ENCODE results near the gene LRP1. TPM values are rescaled to one million over a fixed set of nuclear protein-coding genes. Genes with fewer than 3 reads are reported as not detected.

The LRP1 gene
- total and polyA plus RNA-seq, 8 donors = 12.2 to 89.4 (median 24.1) TPM

DNA sequence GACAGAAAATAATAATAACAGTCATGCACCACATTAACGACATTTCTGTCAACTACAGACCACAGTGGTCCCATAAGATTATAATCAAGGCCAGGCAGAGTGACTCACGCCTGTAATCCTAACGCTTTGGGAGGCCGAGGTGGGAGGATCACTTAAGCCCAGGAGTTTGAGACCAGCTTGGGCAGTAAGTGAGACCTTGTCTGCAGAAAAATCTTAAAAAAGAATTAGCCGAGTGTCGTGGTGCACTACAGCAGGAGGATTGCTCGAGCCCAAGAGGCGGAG, 30.8 kb upstream of the LRP1 start:
- ATAC-seq (no peak), FAIRE-seq (no peak), DNase-seq (no peak)
- TF ChIP-seq, protein P1, sequence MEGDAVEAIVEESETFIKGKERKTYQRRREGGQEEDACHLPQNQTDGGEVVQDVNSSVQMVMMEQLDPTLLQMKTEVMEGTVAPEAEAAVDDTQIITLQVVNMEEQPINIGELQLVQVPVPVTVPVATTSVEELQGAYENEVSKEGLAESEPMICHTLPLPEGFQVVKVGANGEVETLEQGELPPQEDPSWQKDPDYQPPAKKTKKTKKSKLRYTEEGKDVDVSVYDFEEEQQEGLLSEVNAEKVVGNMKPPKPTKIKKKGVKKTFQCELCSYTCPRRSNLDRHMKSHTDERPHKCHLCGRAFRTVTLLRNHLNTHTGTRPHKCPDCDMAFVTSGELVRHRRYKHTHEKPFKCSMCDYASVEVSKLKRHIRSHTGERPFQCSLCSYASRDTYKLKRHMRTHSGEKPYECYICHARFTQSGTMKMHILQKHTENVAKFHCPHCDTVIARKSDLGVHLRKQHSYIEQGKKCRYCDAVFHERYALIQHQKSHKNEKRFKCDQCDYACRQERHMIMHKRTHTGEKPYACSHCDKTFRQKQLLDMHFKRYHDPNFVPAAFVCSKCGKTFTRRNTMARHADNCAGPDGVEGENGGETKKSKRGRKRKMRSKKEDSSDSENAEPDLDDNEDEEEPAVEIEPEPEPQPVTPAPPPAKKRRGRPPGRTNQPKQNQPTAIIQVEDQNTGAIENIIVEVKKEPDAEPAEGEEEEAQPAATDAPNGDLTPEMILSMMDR (IDR thresholded peaks at IDR 0.05) = no peak
- Histone ChIP-seq H3K4me1 (no peaks in the 10 kb centered on the region), H3K9me3 (no peaks in the 10 kb centered on the region), H3K27ac (no peak overlapping the region), H3K4me3 (no peak overlapping the region), H3K27me3 (no peaks in the 10 kb centered on the region), H3K36me3 (peaks cover 0 to 26% (median 0%) of the 10 kb centered on the region in 3 donors)
- intact Hi-C loops (cut with DNase I) = no loop called here
- WGBS, 2 donors = 77 to 84% methylated on average over 8 of the region's 8 CpGs

DNA sequence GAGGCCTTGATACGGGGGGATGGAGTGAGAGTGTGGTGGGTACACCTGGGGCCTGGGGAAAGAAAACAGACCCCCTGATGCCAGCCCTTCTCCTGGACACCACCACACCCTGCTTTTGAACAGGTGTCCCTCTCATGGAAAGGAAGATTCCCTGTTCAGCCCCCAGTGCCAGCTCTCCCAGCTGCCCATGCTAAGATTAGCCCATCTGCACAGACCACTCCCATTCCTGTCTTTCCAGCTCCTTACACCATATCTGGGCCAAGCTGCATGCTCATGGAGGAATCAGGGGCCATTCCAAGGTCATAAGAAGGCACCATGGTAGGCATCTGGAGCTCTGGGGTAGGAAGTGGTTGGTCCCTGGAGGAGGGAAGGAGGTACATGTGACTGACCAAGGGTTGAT, 29.7 kb upstream of the LRP1 start:
- Histone ChIP-seq H3K27me3 (no peaks in the 10 kb centered on the region), H3K4me3 (no peak overlapping the region), H3K4me1 (no peaks in the 10 kb centered on the region), H3K9me3 (no peaks in the 10 kb centered on the region), H3K36me3 (peaks cover 0 to 26% (median 0%) of the 10 kb centered on the region in 3 donors), H3K27ac (no peak overlapping the region)
- FAIRE-seq (no peak), ATAC-seq (no peak), DNase-seq (no peak)
- TF ChIP-seq, protein P1 (IDR thresholded peaks at IDR 0.05) = no peak
- intact Hi-C loops (cut with DNase I) = no loop called here
- 86 to 100% methylated on average over 1 of the region's 1 CpG for WGBS, 2 donors

DNA sequence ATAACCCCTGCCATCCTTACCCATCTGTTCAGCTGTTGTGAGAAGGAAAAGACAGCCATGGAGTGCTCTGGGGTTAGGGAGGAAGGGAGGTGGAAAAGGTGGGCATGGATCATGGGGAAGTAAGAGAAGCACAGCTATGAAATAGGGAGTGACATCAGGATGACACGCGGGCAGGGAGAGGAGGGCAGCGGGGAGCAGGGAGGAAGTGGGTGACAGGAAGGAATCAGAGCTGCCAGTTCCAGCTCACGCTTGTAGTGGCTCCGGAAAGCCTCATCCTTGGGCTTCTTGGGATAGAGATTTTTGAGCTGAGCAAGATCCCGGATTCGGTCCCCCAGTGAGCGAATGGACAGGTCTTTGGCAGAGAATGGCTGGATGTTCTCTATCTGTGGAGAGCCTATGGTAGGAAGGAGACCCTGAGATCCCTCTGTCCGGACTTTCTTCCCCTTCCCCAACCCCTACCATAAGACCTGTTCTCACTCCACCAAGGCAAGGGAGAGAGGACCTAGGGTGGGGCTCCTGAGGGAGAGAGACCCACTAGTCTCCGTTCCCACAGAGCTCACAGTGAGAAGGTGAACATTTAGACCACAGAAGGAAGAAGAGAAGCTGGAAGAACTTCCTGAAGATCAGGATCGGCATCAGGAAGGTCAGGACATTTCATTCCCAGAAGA, 29.1 kb upstream of the LRP1 start:
- ATAC-seq (no peak), DNase-seq (no peak), FAIRE-seq (no peak)
- Histone ChIP-seq H3K36me3 (peaks cover 0 to 26% (median 0%) of the 10 kb centered on the region in 3 donors), H3K9me3 (no peaks in the 10 kb centered on the region), H3K4me1 (no peaks in the 10 kb centered on the region), H3K27me3 (no peaks in the 10 kb centered on the region), H3K27ac (no peak overlapping the region), H3K4me3 (no peak overlapping the region)
- WGBS, 2 donors = 79 to 83% methylated on average over 11 of the region's 11 CpGs
- TF ChIP-seq, protein P1 (IDR thresholded peaks at IDR 0.05) = no peak
- intact Hi-C loops (cut with DNase I) = no loop called here

DNA sequence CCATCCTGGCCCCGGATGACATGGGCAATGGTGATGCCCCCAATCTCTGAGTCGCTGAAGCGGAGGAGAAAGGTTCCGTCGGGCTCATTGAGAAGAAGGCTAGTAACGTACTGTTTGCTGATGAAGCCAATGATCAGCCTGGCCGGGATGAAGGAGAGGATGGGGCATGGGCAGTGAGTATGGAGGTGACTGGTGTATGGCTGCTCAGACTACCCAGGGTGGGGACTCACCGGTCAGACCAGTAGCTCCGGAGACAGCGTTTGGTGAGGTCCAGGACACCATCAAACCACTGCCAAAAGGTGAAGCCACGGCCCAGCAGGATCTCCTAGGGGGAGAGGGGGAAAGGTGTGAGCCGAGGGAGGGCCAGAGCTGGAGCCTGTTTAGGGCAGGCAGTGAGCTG, 28.5 kb upstream of the LRP1 start:
- no peak overlapping the region for H3K27ac ChIP-seq

More for the DNA sequence above, 28.5 kb upstream of the LRP1 start:
- Histone ChIP-seq H3K27me3 (no peaks in the 10 kb centered on the region), H3K4me3 (no peak overlapping the region), H3K4me1 (no peaks in the 10 kb centered on the region), H3K36me3 (peaks cover 0 to 26% (median 0%) of the 10 kb centered on the region in 3 donors), H3K9me3 (no peaks in the 10 kb centered on the region)
- ATAC-seq (no peak), FAIRE-seq (no peak), DNase-seq (no peak)
- intact Hi-C loops (cut with DNase I) = no loop called here
- TF ChIP-seq, protein P1 (IDR thresholded peaks at IDR 0.05) = no peak
- WGBS, 2 donors = 78 to 86% methylated on average over 12 of the region's 12 CpGs

Data from pancreas (tissue), 10 donors.